ENCODE measurements around the gene OR2W1.

OR2W1 gene

DNA sequence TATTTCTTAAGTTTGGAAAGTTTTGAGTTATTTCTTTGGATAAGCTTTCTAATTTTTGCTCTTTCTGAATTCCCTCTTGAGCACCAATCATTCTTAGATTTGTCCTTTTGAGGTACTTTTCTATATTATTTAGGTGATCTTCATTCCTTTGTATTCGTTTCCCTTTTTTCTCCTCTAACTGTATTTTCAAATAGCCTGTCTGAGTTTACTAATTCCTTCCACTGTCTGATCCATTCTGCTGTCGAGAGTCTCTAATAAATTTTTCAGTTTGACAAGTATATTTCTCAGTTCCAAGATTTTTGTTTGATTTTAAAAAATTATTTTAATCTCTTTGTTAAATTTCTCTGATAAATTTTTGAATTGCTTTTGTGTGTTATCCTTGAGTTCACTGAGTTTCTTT is 23.5 kb downstream of the OR2W1 start:
- no peak for TF ChIP-seq ISL1 (CRISPR knock-in tag; IDR thresholded peaks at IDR 0.05)
- TF ChIP-seq ZNF565 (CRISPR knock-in tag; conservative IDR thresholded peaks at IDR 0.05; ENCODE audit: low read depth) = no peak
- no peak for TF ChIP-seq GLIS3 (CRISPR knock-in tag; IDR thresholded peaks at IDR 0.05)
- TF ChIP-seq TOX (CRISPR knock-in tag; IDR thresholded peaks at IDR 0.05; ENCODE audit: borderline replicate concordance) = no peak
- no peak for TF ChIP-seq ESRRG (CRISPR knock-in tag; IDR thresholded peaks at IDR 0.05)
- TF ChIP-seq, protein P1, sequence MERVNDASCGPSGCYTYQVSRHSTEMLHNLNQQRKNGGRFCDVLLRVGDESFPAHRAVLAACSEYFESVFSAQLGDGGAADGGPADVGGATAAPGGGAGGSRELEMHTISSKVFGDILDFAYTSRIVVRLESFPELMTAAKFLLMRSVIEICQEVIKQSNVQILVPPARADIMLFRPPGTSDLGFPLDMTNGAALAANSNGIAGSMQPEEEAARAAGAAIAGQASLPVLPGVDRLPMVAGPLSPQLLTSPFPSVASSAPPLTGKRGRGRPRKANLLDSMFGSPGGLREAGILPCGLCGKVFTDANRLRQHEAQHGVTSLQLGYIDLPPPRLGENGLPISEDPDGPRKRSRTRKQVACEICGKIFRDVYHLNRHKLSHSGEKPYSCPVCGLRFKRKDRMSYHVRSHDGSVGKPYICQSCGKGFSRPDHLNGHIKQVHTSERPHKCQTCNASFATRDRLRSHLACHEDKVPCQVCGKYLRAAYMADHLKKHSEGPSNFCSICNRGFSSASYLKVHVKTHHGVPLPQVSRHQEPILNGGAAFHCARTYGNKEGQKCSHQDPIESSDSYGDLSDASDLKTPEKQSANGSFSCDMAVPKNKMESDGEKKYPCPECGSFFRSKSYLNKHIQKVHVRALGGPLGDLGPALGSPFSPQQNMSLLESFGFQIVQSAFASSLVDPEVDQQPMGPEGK (CRISPR knock-in tag; IDR thresholded peaks at IDR 0.05; ENCODE audit: borderline replicate concordance) = no peak
- no peak for TF ChIP-seq CSDC2 (CRISPR knock-in tag; IDR thresholded peaks at IDR 0.05)
- TF ChIP-seq, protein P2, sequence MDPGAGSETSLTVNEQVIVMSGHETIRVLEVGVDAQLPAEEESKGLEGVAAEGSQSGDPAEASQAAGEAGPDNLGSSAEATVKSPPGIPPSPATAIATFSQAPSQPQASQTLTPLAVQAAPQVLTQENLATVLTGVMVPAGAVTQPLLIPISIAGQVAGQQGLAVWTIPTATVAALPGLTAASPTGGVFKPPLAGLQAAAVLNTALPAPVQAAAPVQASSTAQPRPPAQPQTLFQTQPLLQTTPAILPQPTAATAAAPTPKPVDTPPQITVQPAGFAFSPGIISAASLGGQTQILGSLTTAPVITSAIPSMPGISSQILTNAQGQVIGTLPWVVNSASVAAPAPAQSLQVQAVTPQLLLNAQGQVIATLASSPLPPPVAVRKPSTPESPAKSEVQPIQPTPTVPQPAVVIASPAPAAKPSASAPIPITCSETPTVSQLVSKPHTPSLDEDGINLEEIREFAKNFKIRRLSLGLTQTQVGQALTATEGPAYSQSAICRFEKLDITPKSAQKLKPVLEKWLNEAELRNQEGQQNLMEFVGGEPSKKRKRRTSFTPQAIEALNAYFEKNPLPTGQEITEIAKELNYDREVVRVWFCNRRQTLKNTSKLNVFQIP (CRISPR knock-in tag; IDR thresholded peaks at IDR 0.05; ENCODE audit: borderline replicate concordance, low read depth) = no peak
- TF ChIP-seq ZNF70 (CRISPR knock-in tag; IDR thresholded peaks at IDR 0.05) = no peak
- no peak for TF ChIP-seq SNAI2 (CRISPR knock-in tag; IDR thresholded peaks at IDR 0.05)
- ATAC-seq = no peak

DNA sequence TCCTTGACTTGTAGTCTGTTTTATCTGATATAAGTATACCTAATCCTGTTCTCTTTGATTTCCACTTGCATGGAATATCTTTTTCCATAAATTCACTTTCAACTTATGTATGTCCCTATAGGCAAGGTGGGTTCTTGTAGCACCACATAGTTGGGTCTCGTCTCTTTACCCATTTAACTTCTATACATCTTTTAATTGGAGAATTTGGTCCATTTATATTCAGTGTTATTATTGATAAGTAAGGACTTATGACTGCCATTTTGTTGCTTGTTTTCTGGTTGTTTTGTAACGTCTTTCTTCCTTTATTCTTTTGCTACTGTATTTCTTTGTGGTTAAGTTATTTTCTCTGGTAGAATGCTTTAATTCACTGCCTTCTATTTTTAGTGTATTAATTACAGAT is 25.3 kb downstream of the OR2W1 start:
- TF ChIP-seq ZFP3 (CRISPR knock-in tag; IDR thresholded peaks at IDR 0.05) = no peak
- no peak for TF ChIP-seq ISL1 (CRISPR knock-in tag; IDR thresholded peaks at IDR 0.05)
- TF ChIP-seq TOX (CRISPR knock-in tag; IDR thresholded peaks at IDR 0.05; ENCODE audit: borderline replicate concordance) = no peak
- TF ChIP-seq ZNF70 (CRISPR knock-in tag; IDR thresholded peaks at IDR 0.05) = no peak
- no peak for TF ChIP-seq ZNF565 (CRISPR knock-in tag; conservative IDR thresholded peaks at IDR 0.05; ENCODE audit: low read depth)
- TF ChIP-seq, protein P2 (CRISPR knock-in tag; IDR thresholded peaks at IDR 0.05; ENCODE audit: borderline replicate concordance, low read depth) = no peak
- TF ChIP-seq ARNTL (CRISPR knock-in tag; IDR thresholded peaks at IDR 0.05; ENCODE audit: borderline replicate concordance, low read depth) = no peak
- TF ChIP-seq ZC3H10 (CRISPR knock-in tag; IDR thresholded peaks at IDR 0.05) = no peak
- no peak for TF ChIP-seq CSDC2 (CRISPR knock-in tag; IDR thresholded peaks at IDR 0.05)
- TF ChIP-seq, protein P3, sequence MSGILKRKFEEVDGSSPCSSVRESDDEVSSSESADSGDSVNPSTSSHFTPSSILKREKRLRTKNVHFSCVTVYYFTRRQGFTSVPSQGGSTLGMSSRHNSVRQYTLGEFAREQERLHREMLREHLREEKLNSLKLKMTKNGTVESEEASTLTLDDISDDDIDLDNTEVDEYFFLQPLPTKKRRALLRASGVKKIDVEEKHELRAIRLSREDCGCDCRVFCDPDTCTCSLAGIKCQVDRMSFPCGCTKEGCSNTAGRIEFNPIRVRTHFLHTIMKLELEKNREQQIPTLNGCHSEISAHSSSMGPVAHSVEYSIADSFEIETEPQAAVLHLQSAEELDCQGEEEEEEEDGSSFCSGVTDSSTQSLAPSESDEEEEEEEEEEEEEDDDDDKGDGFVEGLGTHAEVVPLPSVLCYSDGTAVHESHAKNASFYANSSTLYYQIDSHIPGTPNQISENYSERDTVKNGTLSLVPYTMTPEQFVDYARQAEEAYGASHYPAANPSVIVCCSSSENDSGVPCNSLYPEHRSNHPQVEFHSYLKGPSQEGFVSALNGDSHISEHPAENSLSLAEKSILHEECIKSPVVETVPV (CRISPR knock-in tag; IDR thresholded peaks at IDR 0.05) = no peak
- TF ChIP-seq SNAI2 (CRISPR knock-in tag; IDR thresholded peaks at IDR 0.05) = no peak
- TF ChIP-seq, protein P1 (CRISPR knock-in tag; IDR thresholded peaks at IDR 0.05; ENCODE audit: borderline replicate concordance) = no peak
- no peak for TF ChIP-seq ZNF8 (CRISPR knock-in tag; IDR thresholded peaks at IDR 0.05)
- TF ChIP-seq OSR1 (CRISPR knock-in tag; IDR thresholded peaks at IDR 0.05) = no peak
- ATAC-seq = no peak

DNA sequence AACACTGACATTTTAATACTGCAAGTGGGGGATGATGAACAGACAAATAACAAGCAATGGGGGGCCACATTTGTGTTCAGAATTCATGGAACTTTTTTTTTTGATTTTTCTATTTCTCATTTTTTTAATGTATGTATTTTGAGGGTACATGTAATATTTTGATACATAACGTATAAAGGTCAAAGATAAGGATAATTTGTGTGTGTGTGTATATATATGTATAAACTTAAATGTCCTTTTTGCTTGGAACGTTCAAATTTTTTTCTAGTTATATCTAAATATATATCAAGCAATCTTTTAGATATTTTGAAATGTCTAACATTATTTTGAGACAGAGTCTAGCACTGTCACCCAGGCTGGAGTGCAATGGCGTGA is 27.6 kb downstream of the OR2W1 start:
- no peak for ATAC-seq
- TF ChIP-seq, protein P2 (CRISPR knock-in tag; IDR thresholded peaks at IDR 0.05; ENCODE audit: borderline replicate concordance, low read depth) = no peak
- TF ChIP-seq TOX (CRISPR knock-in tag; IDR thresholded peaks at IDR 0.05; ENCODE audit: borderline replicate concordance) (no peak), ZNF70 (CRISPR knock-in tag; IDR thresholded peaks at IDR 0.05) (no peak), CSDC2 (CRISPR knock-in tag; IDR thresholded peaks at IDR 0.05) (no peak), BACH2 (CRISPR knock-in tag; IDR thresholded peaks at IDR 0.05; ENCODE audit: borderline replicate concordance) (no peak), ISL1 (CRISPR knock-in tag; IDR thresholded peaks at IDR 0.05) (no peak), GLIS3 (CRISPR knock-in tag; IDR thresholded peaks at IDR 0.05) (no peak), ZNF8 (CRISPR knock-in tag; IDR thresholded peaks at IDR 0.05) (no peak), ZC3H10 (CRISPR knock-in tag; IDR thresholded peaks at IDR 0.05) (no peak), PPARA (CRISPR knock-in tag; IDR thresholded peaks at IDR 0.05; ENCODE audit: borderline replicate concordance) (no peak), OSR1 (CRISPR knock-in tag; IDR thresholded peaks at IDR 0.05) (no peak), ESRRG (CRISPR knock-in tag; IDR thresholded peaks at IDR 0.05) (no peak), ZNF565 (CRISPR knock-in tag; conservative IDR thresholded peaks at IDR 0.05; ENCODE audit: low read depth) (no peak)
- TF ChIP-seq, protein P1 (CRISPR knock-in tag; IDR thresholded peaks at IDR 0.05; ENCODE audit: borderline replicate concordance) = no peak
- TF ChIP-seq, protein P4, sequence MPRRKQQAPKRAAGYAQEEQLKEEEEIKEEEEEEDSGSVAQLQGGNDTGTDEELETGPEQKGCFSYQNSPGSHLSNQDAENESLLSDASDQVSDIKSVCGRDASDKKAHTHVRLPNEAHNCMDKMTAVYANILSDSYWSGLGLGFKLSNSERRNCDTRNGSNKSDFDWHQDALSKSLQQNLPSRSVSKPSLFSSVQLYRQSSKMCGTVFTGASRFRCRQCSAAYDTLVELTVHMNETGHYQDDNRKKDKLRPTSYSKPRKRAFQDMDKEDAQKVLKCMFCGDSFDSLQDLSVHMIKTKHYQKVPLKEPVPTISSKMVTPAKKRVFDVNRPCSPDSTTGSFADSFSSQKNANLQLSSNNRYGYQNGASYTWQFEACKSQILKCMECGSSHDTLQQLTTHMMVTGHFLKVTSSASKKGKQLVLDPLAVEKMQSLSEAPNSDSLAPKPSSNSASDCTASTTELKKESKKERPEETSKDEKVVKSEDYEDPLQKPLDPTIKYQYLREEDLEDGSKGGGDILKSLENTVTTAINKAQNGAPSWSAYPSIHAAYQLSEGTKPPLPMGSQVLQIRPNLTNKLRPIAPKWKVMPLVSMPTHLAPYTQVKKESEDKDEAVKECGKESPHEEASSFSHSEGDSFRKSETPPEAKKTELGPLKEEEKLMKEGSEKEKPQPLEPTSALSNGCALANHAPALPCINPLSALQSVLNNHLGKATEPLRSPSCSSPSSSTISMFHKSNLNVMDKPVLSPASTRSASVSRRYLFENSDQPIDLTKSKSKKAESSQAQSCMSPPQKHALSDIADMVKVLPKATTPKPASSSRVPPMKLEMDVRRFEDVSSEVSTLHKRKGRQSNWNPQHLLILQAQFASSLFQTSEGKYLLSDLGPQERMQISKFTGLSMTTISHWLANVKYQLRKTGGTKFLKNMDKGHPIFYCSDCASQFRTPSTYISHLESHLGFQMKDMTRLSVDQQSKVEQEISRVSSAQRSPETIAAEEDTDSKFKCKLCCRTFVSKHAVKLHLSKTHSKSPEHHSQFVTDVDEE (CRISPR knock-in tag; IDR thresholded peaks at IDR 0.05) = no peak
